PC-9 (cell line): ENCODE results near the gene SYNGAP1. TPM values are rescaled to one million over a fixed set of nuclear protein-coding genes. Genes with fewer than 3 reads are reported as not detected.

Experiments
- BruUV-seq: library from RNA; stranded (reverse); fragments of 400-500 nt; replicated peaks from 2 replicates; lab custom pipeline; 2021; lab: Mats Ljungman, UMichigan
- CTCF ChIA-PET: fragments of 300-600 bp; sonication (Branson Sonifier 250); formaldehyde crosslinking; loops from one replicate; lab custom pipeline; 2022; ENCODE audit warnings: antibody characterized with exemption; lab: Charles Lee
- POLR2A ChIA-PET: fragments of 300-600 bp; sonication (Branson Sonifier 250); formaldehyde crosslinking; loops from one replicate; lab custom pipeline; 2022; ENCODE audit warnings: antibody characterized with exemption; ENCODE audit not compliant: unreplicated experiment; lab: Charles Lee
- DNase-seq, 2 experiments: peaks; one replicate each; pipeline versions ENCODE4 v3.0.0 to v3.0.0-alpha.2; 2015 to 2022; ENCODE audit warnings: mixed read lengths in 1 of 2
- H2AFZ ChIP-seq: fragments of 200-600 bp; sonication (generic); 2 replicates; pipeline ENCODE4 v1.8.1; 2017; ENCODE audit warnings: antibody characterized with exemption
- H3F3A ChIP-seq: fragments of 200-600 bp; sonication (generic); 2 replicates; pipeline ENCODE4 v1.8.1; 2017; ENCODE audit warnings: antibody characterized with exemption, mild to moderate bottlenecking, low read depth; ENCODE audit not compliant: insufficient read depth
- H3K27ac ChIP-seq: fragments of 200-600 bp; sonication (generic); 2 replicates; pipeline ENCODE4 v1.6.1; 2016; ENCODE audit warnings: mixed run types
- H3K27me3 ChIP-seq: fragments of 200-600 bp; sonication (generic); 2 replicates; pipeline ENCODE4 v1.6.1; 2016; ENCODE audit warnings: low read depth, mixed run types; ENCODE audit not compliant: insufficient read depth
- H3K36me3 ChIP-seq: fragments of 200-600 bp; sonication (generic); 2 replicates; pipeline ENCODE4 v1.6.1; 2016; ENCODE audit warnings: low read depth, mixed run types
- H3K4me1 ChIP-seq: fragments of 200-600 bp; sonication (generic); replicated peaks from 2 replicates; pipeline ENCODE4 v1.6.1; 2016; ENCODE audit warnings: mixed run types; ENCODE audit not compliant: insufficient read depth
- H3K4me2 ChIP-seq: fragments of 200-600 bp; sonication (generic); 2 replicates; pipeline ENCODE4 v1.6.1; 2017; ENCODE audit warnings: mixed run types
- H3K4me3 ChIP-seq: fragments of 200-600 bp; sonication (generic); 2 replicates; pipeline ENCODE4 v1.6.1; 2016; ENCODE audit warnings: mixed run types
- H3K79me2 ChIP-seq: fragments of 200-600 bp; sonication (generic); 2 replicates; pipeline ENCODE4 v1.6.1; 2017; ENCODE audit warnings: low read depth, mixed run types
- H3K9me2 ChIP-seq: fragments of 200-600 bp; sonication (generic); 2 replicates; pipeline ENCODE4 v1.8.1; 2017; ENCODE audit warnings: mild to moderate bottlenecking; ENCODE audit not compliant: insufficient read depth
- H3K9me3 ChIP-seq: fragments of 200-600 bp; sonication (generic); 2 replicates; pipeline ENCODE4 v1.8.1; 2016; ENCODE audit warnings: low read depth; ENCODE audit not compliant: insufficient read depth
- H4K20me1 ChIP-seq: fragments of 200-600 bp; sonication (generic); 2 replicates; pipeline ENCODE4 v1.8.1; 2017; ENCODE audit not compliant: insufficient read depth
- EZH2 ChIP-seq: fragments of 200-600 bp; sonication (generic); IDR thresholded peaks from 2 replicates; pipeline ENCODE4 v1.8.0; 2017; ENCODE audit warnings: antibody characterized with exemption, low read depth
- intact Hi-C: fragments of 100-400 bp; cut with micrococcal nuclease; formaldehyde crosslinking; loops from one replicate; pipeline ENCODE4 v1.10.0; 2022; ENCODE audit not compliant: unreplicated experiment
- total RNA-seq: library from RNA; stranded (reverse); gene quantifications from 2 replicates; pipeline ENCODE4 v1.2.3, GENCODE V29; 2021
- TF ChIP-seq, protein P1 (sequence below): fragments of 200-600 bp; sonication (generic); conservative IDR thresholded peaks from 2 replicates; pipeline ENCODE4 v1.6.1; 2017; ENCODE audit warnings: mixed run types, antibody characterized with exemption, mild to moderate bottlenecking, moderate library complexity

Gene SYNGAP1
- total RNA-seq, 1 experiment from 2014 or later, result 17.7 TPM

DNA sequence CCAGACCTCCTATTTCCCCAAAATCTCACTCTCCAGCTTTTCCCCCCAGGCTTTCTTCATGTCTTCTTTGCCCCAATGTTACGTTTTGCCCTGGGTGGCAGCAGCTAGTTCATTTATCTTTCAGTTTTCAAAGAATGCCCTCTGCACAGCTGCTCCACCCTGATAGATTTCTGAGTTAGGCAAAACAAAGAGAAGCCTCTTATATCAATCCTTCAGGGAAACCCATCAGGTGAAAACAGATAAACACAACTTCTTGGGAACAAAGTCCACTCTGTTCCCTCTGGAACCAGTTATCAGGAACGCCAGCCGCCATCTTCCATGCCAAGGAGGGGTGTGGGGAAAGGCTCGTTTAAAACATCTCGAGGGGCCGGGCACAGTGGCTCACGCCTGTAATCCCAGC lies 68.5 kb downstream of the SYNGAP1 start:
- Histone ChIP-seq H2AFZ (no peak overlapping the region), H3K9me2 (no peaks in the 10 kb centered on the region), H3K79me2 (no peaks in the 10 kb centered on the region), H3K36me3 (no peaks in the 10 kb centered on the region), H3K4me1 (no peaks in the 10 kb centered on the region), H3F3A (no peaks in the 10 kb centered on the region), H3K4me2 (no peak overlapping the region), H3K27ac (no peak overlapping the region), H3K27me3 (0 out of 2 replicates have a peak, but pooled peaks cover 4% of the 10 kb centered on the region), H3K4me3 (no peak overlapping the region), H4K20me1 (no peaks in the 10 kb centered on the region; the same call in 1 of the 2 replicates), H3K9me3 (no peaks in the 10 kb centered on the region)
- CTCF ChIA-PET, result no interaction called here
- POLR2A ChIA-PET, result no interaction called here
- DNase-seq, result no peak
- intact Hi-C loops, result no loop called here
- no TSS peak for BruUV-seq
- TF ChIP-seq, protein P1, sequence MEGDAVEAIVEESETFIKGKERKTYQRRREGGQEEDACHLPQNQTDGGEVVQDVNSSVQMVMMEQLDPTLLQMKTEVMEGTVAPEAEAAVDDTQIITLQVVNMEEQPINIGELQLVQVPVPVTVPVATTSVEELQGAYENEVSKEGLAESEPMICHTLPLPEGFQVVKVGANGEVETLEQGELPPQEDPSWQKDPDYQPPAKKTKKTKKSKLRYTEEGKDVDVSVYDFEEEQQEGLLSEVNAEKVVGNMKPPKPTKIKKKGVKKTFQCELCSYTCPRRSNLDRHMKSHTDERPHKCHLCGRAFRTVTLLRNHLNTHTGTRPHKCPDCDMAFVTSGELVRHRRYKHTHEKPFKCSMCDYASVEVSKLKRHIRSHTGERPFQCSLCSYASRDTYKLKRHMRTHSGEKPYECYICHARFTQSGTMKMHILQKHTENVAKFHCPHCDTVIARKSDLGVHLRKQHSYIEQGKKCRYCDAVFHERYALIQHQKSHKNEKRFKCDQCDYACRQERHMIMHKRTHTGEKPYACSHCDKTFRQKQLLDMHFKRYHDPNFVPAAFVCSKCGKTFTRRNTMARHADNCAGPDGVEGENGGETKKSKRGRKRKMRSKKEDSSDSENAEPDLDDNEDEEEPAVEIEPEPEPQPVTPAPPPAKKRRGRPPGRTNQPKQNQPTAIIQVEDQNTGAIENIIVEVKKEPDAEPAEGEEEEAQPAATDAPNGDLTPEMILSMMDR, result no peak

DNA sequence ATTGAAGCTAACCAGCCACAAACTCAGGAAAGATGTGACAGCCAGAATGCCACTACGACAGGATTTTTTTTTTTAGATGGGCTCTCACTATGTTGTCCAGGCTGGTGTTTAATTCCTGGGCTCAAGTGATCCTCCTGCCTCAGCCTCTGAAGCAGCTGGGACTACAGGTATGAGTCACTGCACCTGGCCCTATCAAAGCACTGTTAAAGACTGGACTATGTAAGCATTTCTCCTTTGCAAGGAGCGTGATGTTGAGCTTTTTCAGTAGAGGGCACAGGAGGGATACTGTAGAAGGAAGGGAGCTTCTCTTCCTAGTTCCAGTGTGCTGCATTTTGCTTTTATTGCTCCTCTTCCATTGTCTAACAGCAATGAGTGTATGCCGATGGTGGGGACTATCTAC lies 70.3 kb downstream of the SYNGAP1 start:
- no peaks in the 10 kb centered on the region for H3K9me3 ChIP-seq
- no peak overlapping the region for H3K4me2 ChIP-seq
- H2AFZ ChIP-seq, result no peak overlapping the region
- no peak overlapping the region for H3K27ac ChIP-seq
- DNase-seq, result peak; percentile 5 to 41
- H3F3A ChIP-seq, result no peaks in the 10 kb centered on the region
- no peak overlapping the region for H3K4me3 ChIP-seq
- H3K79me2 ChIP-seq, result no peaks in the 10 kb centered on the region
- H4K20me1 ChIP-seq, result no peaks in the 10 kb centered on the region
- CTCF ChIA-PET, result interaction anchor here (0.6 kb wide), 1 partner anchor 15 kb away, joined by 5 read pairs; no protein-coding TSS in a partner anchor
- H3K9me2 ChIP-seq, result no peaks in the 10 kb centered on the region
- H3K36me3 ChIP-seq, result no peaks in the 10 kb centered on the region
- POLR2A ChIA-PET, result no interaction called here
- H3K4me1 ChIP-seq, result no peaks in the 10 kb centered on the region
- TF ChIP-seq, protein P1, result no peak
- no peak for TF ChIP-seq EZH2
- intact Hi-C loops, result no loop called here
- no TSS peak for BruUV-seq
- H3K27me3 ChIP-seq, result 0 out of 2 replicates have a peak, but pooled peaks cover 4% of the 10 kb centered on the region

DNA sequence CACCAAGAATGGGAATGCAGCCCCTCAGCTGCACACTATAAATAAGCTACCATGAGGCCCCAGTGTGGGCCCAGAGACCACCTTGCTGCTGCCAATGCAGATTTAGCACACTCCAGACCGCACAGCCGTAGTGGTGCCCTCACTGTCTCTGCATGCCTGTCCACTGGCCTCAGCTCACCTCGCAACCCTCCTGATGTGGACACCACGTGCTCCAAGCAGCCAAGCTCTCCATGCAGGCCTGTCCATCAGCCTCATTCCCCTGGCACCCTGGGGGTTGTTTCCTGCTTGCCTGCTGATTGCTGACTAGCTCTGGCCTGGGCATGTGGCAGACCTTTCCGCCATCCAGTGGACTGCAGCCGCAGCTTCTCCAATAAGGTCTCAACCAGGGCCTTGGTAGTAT lies 70.8 kb downstream of the SYNGAP1 start:
- Histone ChIP-seq H3K36me3 (no peaks in the 10 kb centered on the region), H3K27ac (no peak overlapping the region), H3K9me2 (no peaks in the 10 kb centered on the region), H4K20me1 (no peaks in the 10 kb centered on the region), H3K4me2 (no peak overlapping the region), H3K4me3 (no peak overlapping the region), H2AFZ (no peak overlapping the region), H3K27me3 (0 out of 2 replicates have a peak, but pooled peaks cover 4% of the 10 kb centered on the region), H3F3A (no peaks in the 10 kb centered on the region), H3K79me2 (no peaks in the 10 kb centered on the region), H3K4me1 (no peaks in the 10 kb centered on the region), H3K9me3 (no peaks in the 10 kb centered on the region)
- ChIA-PET CTCF (no interaction called here), POLR2A (no interaction called here)
- DNase-seq, result no peak
- intact Hi-C loops, result no loop called here
- TF ChIP-seq, protein P1, result no peak
- no peak for TF ChIP-seq EZH2
- no TSS peak for BruUV-seq
